K562 (cell line): ENCODE data around the gene RPTOR. TPM values are rescaled to one million over a fixed set of nuclear protein-coding genes. Genes with fewer than 3 reads are reported as not detected.

ENCODE experiments used
- ATAC-seq: fragments of 200-7000 bp; cut with Tn5 transposase; 3 replicates; pipeline ENCODE4 v1.9.1; 2020; ENCODE audit warnings: moderate library complexity
- BruUV-seq: library from RNA; stranded (reverse); fragments of 400-500 nt; replicated peaks from 2 replicates; lab custom pipeline; 2021; lab: Mats Ljungman, UMichigan
- CTCF ChIA-PET: fragments of 300-600 bp; formaldehyde crosslinking; extraction: SDS; loops from one replicate; lab custom pipeline; 2021; ENCODE audit warnings: low intra/inter-chr PET ratio; lab: Yijun Ruan, JAX
- POLR2A ChIA-PET: fragments of 300-600, 350-650 bp; sonication (Branson Sonifier 250); formaldehyde crosslinking; extraction: SDS; loops from one replicate; lab custom pipeline; 2021; ENCODE audit warnings: antibody characterized with exemption, inconsistent platforms; lab: Yijun Ruan, JAX
- DNase-seq, 4 experiments: peaks; one replicate each; pipeline versions ENCODE4 v3.0.0 to v3.0.0-alpha.2; 2011 to 2018; ENCODE audit warnings: low spot score in 3 of 4, mixed read lengths in 3 of 4; ENCODE audit errors: extremely low read depth in 1 of 4
- FAIRE-seq: peaks from 2 replicates; lab custom pipeline; 2011; peaks lifted over from hg19 to GRCh38; lab: Jason Lieb, UNC
- H2AFZ ChIP-seq: 2 replicates; pipeline ENCODE4 v1.6.0; 2011; ENCODE audit warnings: low read depth, low read length, control low read depth, inconsistent platforms
- H3K27ac ChIP-seq: fragments of 200-600 bp; 3 replicates; pipeline ENCODE4 v1.8.0; 2011; ENCODE audit warnings: low read depth, mild to moderate bottlenecking, control low read depth, inconsistent platforms, low read length, moderate library complexity, mixed read lengths; ENCODE audit errors: extremely low read depth
- H3K27me3 ChIP-seq, 2 experiments: fragments of 300-600 bp in 1 of 2; 2 replicates in 1 of 2; 3 replicates in 1 of 2; pipeline versions ENCODE4 v1.6.0 to v1.8.0; 2011; ENCODE audit warnings: inconsistent platforms in 2 of 2, low read length in 2 of 2, mild to moderate bottlenecking in 1 of 2, mixed read lengths in 1 of 2, moderate library complexity in 1 of 2; ENCODE audit not compliant: control insufficient read depth in 2 of 2, insufficient read depth in 2 of 2
- H3K36me3 ChIP-seq: fragments of 300-600 bp; 3 replicates; pipeline ENCODE4 v1.8.0; 2011; ENCODE audit warnings: mild to moderate bottlenecking, low read length, inconsistent platforms; ENCODE audit not compliant: control insufficient read depth, insufficient read depth
- H3K4me1 ChIP-seq, 2 experiments: fragments of 200-600 bp in 1 of 2; replicated peaks in 1 of 2; 2 replicates in 1 of 2; 3 replicates in 1 of 2; pipeline versions ENCODE4 v1.5.1 to v1.8.0; 2011; ENCODE audit warnings: inconsistent platforms in 2 of 2, low read length in 2 of 2, mild to moderate bottlenecking in 1 of 2, mixed read lengths in 1 of 2, moderate library complexity in 1 of 2; ENCODE audit not compliant: control insufficient read depth in 2 of 2, insufficient read depth in 2 of 2
- H3K4me2 ChIP-seq: 2 replicates; pipeline ENCODE4 v1.6.1; 2011; ENCODE audit warnings: low read length, control low read depth, inconsistent platforms, mixed read lengths; ENCODE audit not compliant: insufficient read depth
- H3K4me3 ChIP-seq: fragments of 200-600 bp; sonication (generic), shearing (Covaris generic); 2 replicates; pipeline ENCODE4 v1.5.1; 2016; ENCODE audit warnings: control low read depth, inconsistent platforms
- H3K79me2 ChIP-seq: fragments of 200-600 bp; 3 replicates; pipeline ENCODE4 v1.8.0; 2011; ENCODE audit warnings: low read length, inconsistent platforms; ENCODE audit not compliant: control insufficient read depth, insufficient read depth
- H3K9ac ChIP-seq, 2 experiments: 2 replicates each; pipeline versions ENCODE4 v1.6.0 to v1.6.1; 2011; ENCODE audit warnings: low read depth in 2 of 2, low read length in 2 of 2, control low read depth in 1 of 2, inconsistent platforms in 1 of 2, mild to moderate bottlenecking in 1 of 2, mixed read lengths in 1 of 2; ENCODE audit not compliant: insufficient read depth in 1 of 2
- H3K9me1 ChIP-seq: one replicate; pipeline ENCODE4 v1.6.0; 2011; ENCODE audit warnings: inconsistent platforms, mild to moderate bottlenecking, low read length, moderate library complexity; ENCODE audit not compliant: control insufficient read depth, insufficient read depth
- H3K9me3 ChIP-seq: replicated peaks from 2 replicates; pipeline ENCODE4 v1.5.1; 2011; ENCODE audit warnings: low read depth, low read length, inconsistent platforms; ENCODE audit not compliant: control insufficient read depth, insufficient read depth
- H4K20me1 ChIP-seq: replicated peaks from 2 replicates; pipeline ENCODE4 v1.6.1; 2011; ENCODE audit warnings: low read length, inconsistent platforms, mixed read lengths; ENCODE audit not compliant: control insufficient read depth, insufficient read depth
- CHD1 ChIP-seq: fragments of 200-600 bp; sonication (generic); IDR thresholded peaks from one replicate; pipeline ENCODE4 v1.6.1; 2012; ENCODE audit warnings: mild to moderate bottlenecking, moderate library complexity, low read length, inconsistent platforms
- DMBX1 ChIP-seq: fragments of 250-450 bp; sonication (Bioruptor Pico); IDR thresholded peaks from 2 replicates; pipeline ENCODE4 v1.8.0; 2022; ENCODE audit warnings: inconsistent platforms, mild to moderate bottlenecking, moderate library complexity, borderline replicate concordance
- FIP1L1 ChIP-seq: fragments of 200-400 bp; formaldehyde crosslinking; IDR thresholded peaks from 2 replicates; pipeline ENCODE4 v1.6.1; 2018; ENCODE audit warnings: mild to moderate bottlenecking, low read depth, low read length; ENCODE audit not compliant: poor library complexity, severe bottlenecking
- GTF2E2 ChIP-seq: fragments of 200-800 bp; sonication (Bioruptor generic); IDR thresholded peaks from 2 replicates; pipeline ENCODE4 v1.6.1; 2016; ENCODE audit warnings: missing genetic modification characterization, missing compliant biosample characterization
- GTF2F1 ChIP-seq: IDR thresholded peaks from 2 replicates; pipeline ENCODE4 v1.6.1; 2011; ENCODE audit warnings: low read depth, low read length, improper control_type of control experiment
- MED1 ChIP-seq: sonication (generic); formaldehyde crosslinking; IDR thresholded peaks from 2 replicates; pipeline ENCODE4 v1.8.1; 2023; ENCODE audit warnings: missing genetic modification reagents, borderline replicate concordance
- MTA3 ChIP-seq: fragments of 450-650 bp; formaldehyde crosslinking; IDR thresholded peaks from 2 replicates; pipeline ENCODE4 v1.6.1; 2017; ENCODE audit warnings: mild to moderate bottlenecking, borderline replicate concordance
- NCOA2 ChIP-seq, 2 experiments: fragments of 450-650 bp; IDR thresholded peaks; 2 replicates each; pipeline ENCODE4 v1.6.1; 2018; ENCODE audit warnings: mild to moderate bottlenecking in 2 of 2, moderate library complexity in 1 of 2; ENCODE audit not compliant: partially characterized antibody in 2 of 2
- PHF8 ChIP-seq: fragments of 200-600 bp; sonication (generic); IDR thresholded peaks from 2 replicates; pipeline ENCODE4 v1.6.1; 2012; ENCODE audit warnings: mixed run types, mild to moderate bottlenecking, inconsistent platforms, low read length, moderate library complexity, borderline replicate concordance
- TRIM25 ChIP-seq: fragments of 450-650 bp; IDR thresholded peaks from 2 replicates; pipeline ENCODE4 v1.7.0; 2016; ENCODE audit warnings: borderline replicate concordance
- ZEB2 ChIP-seq: fragments of 450-650 bp; IDR thresholded peaks from 2 replicates; pipeline ENCODE4 v1.6.1; 2016
- ZNF134 ChIP-seq: fragments of 250-450 bp; sonication (Bioruptor Pico); conservative IDR thresholded peaks from 2 replicates; pipeline ENCODE4 v1.4.0; 2020
- ZNF584 ChIP-seq: fragments of 200-800 bp; sonication (Bioruptor generic); IDR thresholded peaks from 2 replicates; pipeline ENCODE4 v1.6.1; 2016; ENCODE audit warnings: low read depth, mild to moderate bottlenecking, missing genetic modification characterization, missing compliant biosample characterization
- WGBS: fragments of 100-300 bp; shearing (Covaris generic); methylation state at CpG from one replicate; pipeline ENCODE4 v1.1.6; 2016; ENCODE audit warnings: low coverage, mixed read lengths; ENCODE audit not compliant: insufficient coverage; ENCODE audit errors: missing lambda C conversion rate; 5-methylcytosine and 5-hydroxymethylcytosine counted together
- in situ Hi-C: fragments of 300-500 bp; cut with MboI; formaldehyde crosslinking; loops from 4 replicates; pipeline ENCODE4 v1.15.0; 2018; ENCODE audit warnings: inconsistent platforms, mixed read lengths
- intact Hi-C: fragments of 100-400 bp; cut with micrococcal nuclease; formaldehyde crosslinking; loops from 2 replicates; pipeline ENCODE4 v1.14.2; 2022
- polyA plus RNA-seq, 8 experiments: library from polyadenylated mRNA; depleted of rRNA in 4 of 8; stranded (reverse) in 5 of 8; unstranded in 3 of 8; fragments of >200 nt; fragmentation: Nextera tagmentation in 2 of 8; fragmentation: Illumina TruSeq in 1 of 8; extraction: Ambion mirVana in 2 of 8; extraction: Trizol in 1 of 8; gene quantifications; 2 replicates each; pipeline versions ENCODE4 v1.2.1 to v1.2.3, GENCODE V29; 2011 to 2014; ENCODE audit warnings: inconsistent platforms in 1 of 8, missing spikeins in 1 of 8
- total RNA-seq, 7 experiments: library from RNA; depleted of rRNA in 6 of 7; stranded (reverse); fragments of >200 nt in 6 of 7; fragmentation: Illumina TruSeq in 2 of 7; extraction: Trizol in 2 of 7; gene quantifications; 2 replicates each; pipeline versions ENCODE4 v1.2.1 to v1.2.3, GENCODE V29; 2011 to 2021; ENCODE audit warnings: low replicate concordance in 1 of 7

The RPTOR gene
- total and polyA plus RNA-seq, 9 of the 15 experiments (the other 6 are each of a cell fraction or from before 2014, with no cell fraction given) = 0.24 to 54.1 (median 10.2) TPM

GRCh38 chr17:80959330-80960036 lies 414.8 kb downstream of the RPTOR start:
- 77% methylated on average over 22 of the region's 23 CpGs for WGBS
- Histone ChIP-seq H3K4me2 (no peak overlapping the region), H3K27ac (no peak overlapping the region), H3K9me1 (no peaks in the 10 kb centered on the region), H2AFZ (no peak overlapping the region), H3K9me3 (no peaks in the 10 kb centered on the region), H3K9ac (peak overlapping the region in 1 of 2 experiments; percentile 35; a peak in 2 of 4 replicates), H3K4me3 (no peak overlapping the region), H3K79me2 (no peaks in the 10 kb centered on the region), H4K20me1 (no peaks in the 10 kb centered on the region), H3K27me3 (no peaks in the 10 kb centered on the region), H3K4me1 (peaks cover 0 to 25% of the 10 kb centered on the region in 2 experiments; a peak in 2 of 5 replicates), H3K36me3 (peaks cover 11% of the 10 kb centered on the region; the same call in 1 of the 3 replicates)
- no peak for ATAC-seq
- BruUV-seq = no TSS peak
- DNase-seq = no peak
- in situ Hi-C loops = no loop called here
- CTCF ChIA-PET = no interaction called here
- no peak for FAIRE-seq
- POLR2A ChIA-PET = no interaction called here
- no peak for TF ChIP-seq CHD1
- no peak for TF ChIP-seq PHF8
- no peak for TF ChIP-seq FIP1L1
- no peak for TF ChIP-seq GTF2F1
- TF ChIP-seq ZEB2 = no peak
- TF ChIP-seq ZNF584 (CRISPR knock-in tag) = no peak
- no peak for TF ChIP-seq NCOA2 (IDR thresholded peaks at IDR 0.05; ENCODE audit: partially characterized antibody in 2 of 2)
- TF ChIP-seq TRIM25 = no peak
- no peak for TF ChIP-seq MTA3
- no peak for TF ChIP-seq GTF2E2 (tag)
- TF ChIP-seq MED1 (CRISPR knock-in tag) = no peak
- TF ChIP-seq ZNF134 (CRISPR knock-in tag) = no peak
- no peak for TF ChIP-seq DMBX1 (CRISPR knock-in tag)
- intact Hi-C loops = no loop called here
